Breast epithelium (tissue), 4 donors: ENCODE results near the gene CNTRL. TPM values are rescaled to one million over a fixed set of nuclear protein-coding genes. Genes with fewer than 3 reads are reported as not detected.
A peak's percentile ranks its signal among the peaks of the same experiment; 100 is the strongest.

ENCODE experiments used
- DNase-seq, 2 donors: peaks; one replicate each; pipeline ENCODE4 v3.0.0-alpha.2; 2019; ENCODE audit warnings: low spot score in 2 of 2
- H3K27ac ChIP-seq, 2 donors: fragments of 200-600 bp; sonication (generic) in 1 of 2; one replicate each; pipeline ENCODE4 v1.5.1; 2016 to 2019; ENCODE audit warnings: mild to moderate bottlenecking in 1 of 2
- H3K27me3 ChIP-seq, 2 donors: fragments of 200-600 bp; sonication (generic) in 1 of 2; one replicate each; pipeline versions ENCODE4 v1.5.1 to v1.6.0; 2017 to 2019; ENCODE audit warnings: control low read depth in 1 of 2, mild to moderate bottlenecking in 1 of 2
- H3K36me3 ChIP-seq: fragments of 200-600 bp; one replicate; pipeline ENCODE4 v1.5.1; 2019
- H3K4me1 ChIP-seq, 2 donors: fragments of 200-600 bp; sonication (generic); one replicate each; pipeline ENCODE4 v1.5.1; 2016 to 2019; ENCODE audit warnings: control low read depth in 1 of 2
- H3K4me3 ChIP-seq, 3 donors: fragments of 200-600 bp; sonication (generic); 1 replicate in 2 of 3; 2 replicates in 1 of 3; pipeline ENCODE4 v1.5.1; 2016 to 2019; ENCODE audit warnings: mild to moderate bottlenecking in 3 of 3, moderate library complexity in 2 of 3
- H3K9me3 ChIP-seq, 2 donors: fragments of 200-600 bp; sonication (generic) in 1 of 2; one replicate each; pipeline ENCODE4 v1.5.1; 2016 to 2019; ENCODE audit warnings: control low read depth in 1 of 2
- POLR2A ChIP-seq: fragments of 450-650 bp; IDR thresholded peaks from one replicate; pipeline ENCODE4 v1.6.1; 2016; ENCODE audit warnings: antibody characterized with exemption, mild to moderate bottlenecking, moderate library complexity
- POLR2AphosphoS5 ChIP-seq, 3 donors: sonication (generic); formaldehyde crosslinking; IDR thresholded peaks; one replicate each; pipeline ENCODE4 v1.6.1; 2017; ENCODE audit warnings: antibody characterized with exemption in 3 of 3
- intact Hi-C: fragments of 100-400 bp; cut with DNase I; formaldehyde crosslinking; loops from one replicate; pipeline ENCODE4 v1.15.1; 2023; ENCODE audit warnings: low total_unique reads
- total RNA-seq, 3 donors: library from RNA; depleted of rRNA; stranded (reverse); fragments of >200 nt; gene quantifications; one replicate each; pipeline ENCODE4 v1.1.0, GENCODE V29; 2016
- TF ChIP-seq, protein P1 (sequence below), 3 donors: fragments of 450-650 bp; IDR thresholded peaks; one replicate each; pipeline ENCODE4 v1.5.1; 2016 to 2017; ENCODE audit warnings: antibody characterized with exemption in 3 of 3, mild to moderate bottlenecking in 3 of 3, moderate library complexity in 3 of 3

CNTRL gene
- total RNA-seq, 3 donors from 2014 or later = 18.4 to 26.8 (median 22.9) TPM

- Histone ChIP-seq H3K4me1 (peaks cover 0 to 3% of the 10 kb centered on the region in 2 donors), H3K4me3 (no peak overlapping the region)
These were observed 120.0 kb downstream of the CNTRL start for GRCh38 chr9:121194730-121195129.

DNA sequence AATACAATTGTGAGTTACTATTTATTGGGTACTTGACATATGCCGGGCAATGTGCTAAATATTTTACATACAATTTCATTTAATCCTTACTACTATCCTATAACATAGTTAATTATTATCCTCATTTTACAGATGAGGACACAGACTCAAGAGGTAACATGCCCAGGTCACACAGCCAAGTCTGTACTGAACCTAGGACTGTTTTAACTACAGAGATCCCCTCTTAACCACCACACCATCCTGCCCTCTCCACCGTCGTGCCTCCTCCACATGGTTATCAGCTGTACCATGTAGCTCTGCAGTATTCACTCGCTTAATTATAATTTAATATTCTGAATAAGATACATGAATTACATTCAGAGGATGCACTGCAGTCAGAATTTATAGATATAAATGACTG lies 121.6 kb downstream of the CNTRL start:
- no peaks in the 10 kb centered on the region for H3K9me3 ChIP-seq
- TF ChIP-seq, protein P1, sequence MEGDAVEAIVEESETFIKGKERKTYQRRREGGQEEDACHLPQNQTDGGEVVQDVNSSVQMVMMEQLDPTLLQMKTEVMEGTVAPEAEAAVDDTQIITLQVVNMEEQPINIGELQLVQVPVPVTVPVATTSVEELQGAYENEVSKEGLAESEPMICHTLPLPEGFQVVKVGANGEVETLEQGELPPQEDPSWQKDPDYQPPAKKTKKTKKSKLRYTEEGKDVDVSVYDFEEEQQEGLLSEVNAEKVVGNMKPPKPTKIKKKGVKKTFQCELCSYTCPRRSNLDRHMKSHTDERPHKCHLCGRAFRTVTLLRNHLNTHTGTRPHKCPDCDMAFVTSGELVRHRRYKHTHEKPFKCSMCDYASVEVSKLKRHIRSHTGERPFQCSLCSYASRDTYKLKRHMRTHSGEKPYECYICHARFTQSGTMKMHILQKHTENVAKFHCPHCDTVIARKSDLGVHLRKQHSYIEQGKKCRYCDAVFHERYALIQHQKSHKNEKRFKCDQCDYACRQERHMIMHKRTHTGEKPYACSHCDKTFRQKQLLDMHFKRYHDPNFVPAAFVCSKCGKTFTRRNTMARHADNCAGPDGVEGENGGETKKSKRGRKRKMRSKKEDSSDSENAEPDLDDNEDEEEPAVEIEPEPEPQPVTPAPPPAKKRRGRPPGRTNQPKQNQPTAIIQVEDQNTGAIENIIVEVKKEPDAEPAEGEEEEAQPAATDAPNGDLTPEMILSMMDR (IDR thresholded peaks at IDR 0.05) = no peak
- TF ChIP-seq POLR2A = no peak
- TF ChIP-seq POLR2AphosphoS5 (IDR thresholded peaks at IDR 0.05) = no peak
- H3K4me1 ChIP-seq = peaks cover 0 to 7% of the 10 kb centered on the region in 2 donors
- H3K36me3 ChIP-seq = no peaks in the 10 kb centered on the region
- DNase-seq = no peak
- no peaks in the 10 kb centered on the region for H3K27me3 ChIP-seq
- no peak overlapping the region for H3K4me3 ChIP-seq
- H3K27ac ChIP-seq = no peak overlapping the region
- intact Hi-C loops = no loop called here

More at GRCh38 chr9:121194730-121195129, 120.0 kb downstream of the CNTRL start:
- H3K36me3 ChIP-seq = no peaks in the 10 kb centered on the region
- intact Hi-C loops = no loop called here
- H3K9me3 ChIP-seq = no peaks in the 10 kb centered on the region
- H3K27ac ChIP-seq = peak overlapping the region in 1 of 2 donors; percentile 15
- DNase-seq = no peak
- no peaks in the 10 kb centered on the region for H3K27me3 ChIP-seq
- TF ChIP-seq POLR2AphosphoS5 (IDR thresholded peaks at IDR 0.05) = no peak
- TF ChIP-seq, protein P1 (IDR thresholded peaks at IDR 0.05) = no peak
- TF ChIP-seq POLR2A = no peak

GRCh38 chr9:121197132-121197531 lies 122.4 kb downstream of the CNTRL start:
- Histone ChIP-seq H3K4me3 (no peak overlapping the region), H3K27me3 (no peaks in the 10 kb centered on the region), H3K27ac (no peak overlapping the region), H3K4me1 (peaks cover 0 to 7% of the 10 kb centered on the region in 2 donors), H3K9me3 (no peaks in the 10 kb centered on the region), H3K36me3 (no peaks in the 10 kb centered on the region)
- no peak for DNase-seq
- intact Hi-C loops = no loop called here
- TF ChIP-seq POLR2AphosphoS5 (IDR thresholded peaks at IDR 0.05) (no peak), POLR2A (no peak)
- TF ChIP-seq, protein P1 (IDR thresholded peaks at IDR 0.05) = peak in 2 of 3 donors; percentile 18 to 54

DNA sequence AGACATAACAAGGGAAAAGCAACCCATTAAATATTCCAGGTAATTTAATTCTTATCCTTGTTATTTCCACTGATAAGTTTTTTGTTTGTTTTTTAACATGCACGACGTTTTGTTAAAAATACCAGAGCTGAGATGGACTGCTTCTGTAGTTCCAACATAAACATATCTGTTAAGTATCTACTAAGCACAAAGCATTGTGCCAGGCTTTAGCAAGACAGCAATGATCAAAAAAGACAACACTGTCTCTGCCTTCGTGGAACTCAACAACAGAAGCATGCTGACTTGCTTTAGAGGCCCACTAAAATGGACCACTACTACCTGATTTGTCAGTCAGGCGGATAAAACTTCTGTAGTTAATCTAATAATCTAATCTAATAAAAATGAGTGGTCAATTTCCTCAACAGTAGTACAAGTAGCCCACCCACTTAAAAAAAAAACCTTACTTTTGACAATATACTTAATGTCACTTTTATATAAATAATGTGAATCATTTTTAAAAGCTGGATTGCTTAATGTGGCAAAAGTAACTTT lies 123.8 kb downstream of the CNTRL start:
- TF ChIP-seq POLR2A = no peak
- no peak for TF ChIP-seq POLR2AphosphoS5 (IDR thresholded peaks at IDR 0.05)
- DNase-seq = no peak
- H3K27me3 ChIP-seq = no peaks in the 10 kb centered on the region
- intact Hi-C loops = no loop called here
- no peaks in the 10 kb centered on the region for H3K36me3 ChIP-seq
- peaks cover 0 to 7% of the 10 kb centered on the region in 2 donors for H3K4me1 ChIP-seq
- peak overlapping the region in 1 of 3 donors; percentile 39 for H3K4me3 ChIP-seq
- H3K27ac ChIP-seq = no peak overlapping the region
- no peaks in the 10 kb centered on the region for H3K9me3 ChIP-seq

GRCh38 chr9:121199921-121200320 lies 125.2 kb downstream of the CNTRL start:
- intact Hi-C loops = loop anchor here (10.0 kb wide), 1 partner anchor 205 kb away; no protein-coding TSS in a partner anchor
- Histone ChIP-seq H3K27ac (peak overlapping the region in 1 of 2 donors; percentile 97), H3K9me3 (no peaks in the 10 kb centered on the region), H3K36me3 (no peaks in the 10 kb centered on the region), H3K4me1 (peaks cover 0 to 7% of the 10 kb centered on the region in 2 donors), H3K27me3 (no peaks in the 10 kb centered on the region), H3K4me3 (peak overlapping the region; percentile 96 to 99 (median 96))
- TF ChIP-seq, protein P1 (IDR thresholded peaks at IDR 0.05) = no peak
- TF ChIP-seq POLR2AphosphoS5 (IDR thresholded peaks at IDR 0.05) (no peak), POLR2A (no peak)
- no peak for DNase-seq
